Measurements from ENCODE around the gene CST9. TPM values are rescaled to one million over a fixed set of nuclear protein-coding genes. Genes with fewer than 3 reads are reported as not detected.

CST9 gene
- total and polyA plus RNA-seq, 10 of the 15 experiments (the other 5 are each of a cell fraction or from before 2014, with no cell fraction given) = not detected

- BruUV-seq (replicated peaks) = no TSS peak
- Histone ChIP-seq H3K36me3 (ENCODE audit: control insufficient read depth in 2 of 2, insufficient read depth in 2 of 2, low read length in 1 of 2) (no peaks in the 10 kb centered on the region), H3K27ac (ENCODE audit: control insufficient read depth, insufficient read depth) (peak overlapping the region; percentile 3; the same call in 1 of the 2 replicates), H3K4me1 (ENCODE audit: control insufficient read depth, insufficient read depth, low read length) (peaks cover 14% of the 10 kb centered on the region), H3K4me3 (no peak overlapping the region), H4K20me1 (ENCODE audit: control insufficient read depth, insufficient read depth) (no peaks in the 10 kb centered on the region; the same call in 1 of the 2 replicates), H3K4me2 (ENCODE audit: control insufficient read depth, insufficient read depth) (peak overlapping the region; percentile 57; the same call in 1 of the 2 replicates), H3K9ac (ENCODE audit: control insufficient read depth, insufficient read depth, low read length) (no peak overlapping the region), H3K27me3 (replicated peaks in 1 of 2; ENCODE audit: control insufficient read depth in 2 of 2, insufficient read depth in 2 of 2, low read length in 1 of 2) (no peaks in the 10 kb centered on the region), H2AFZ (ENCODE audit: control insufficient read depth, low read depth, low read length) (no peak overlapping the region), H3K9me3 (replicated peaks; ENCODE audit: control insufficient read depth, insufficient read depth, low read length) (no peaks in the 10 kb centered on the region), H3K79me2 (ENCODE audit: control insufficient read depth, insufficient read depth, low read length) (no peaks in the 10 kb centered on the region)
- in situ Hi-C loops (cut with MboI) (no loop called here), intact Hi-C loops (cut with micrococcal nuclease; ENCODE audit: unreplicated experiment) (no loop called here)
- ChIA-PET POLR2A (no interaction called here), SMC1A (ENCODE audit: uncharacterized antibody, unreplicated experiment) (no interaction called here), RAD21 (ENCODE audit: unreplicated experiment) (interaction anchor here (1.3 kb wide), 1 partner anchor 20 kb away, joined by 3 read pairs; no protein-coding TSS in a partner anchor), CTCF (interaction anchor here (0.6 kb wide), 1 partner anchor 9 kb away, joined by 3 read pairs; no protein-coding TSS in a partner anchor)
- WGBS (ENCODE audit: insufficient coverage, insufficient replicate concordance, low lambda C conversion rate, missing lambda C conversion rate) = 13% methylated on average over 4 of the region's 4 CpGs
- DNase-seq (ENCODE audit: low read depth, low spot score) = no peak
- FAIRE-seq = no peak
- peak; percentile 88 for ATAC-seq
- TF ChIP-seq SKIL (IDR thresholded peaks at IDR 0.05; ENCODE audit: low read depth, poor library complexity, severe bottlenecking) (no peak), STAT3 (IDR thresholded peaks at IDR 0.05; ENCODE audit: low read depth, low read length) (no peak), EED (IDR thresholded peaks at IDR 0.05; ENCODE audit: low read depth) (peak; percentile 88), SIN3A (IDR thresholded peaks at IDR 0.05; ENCODE audit: low read depth, low read length) (no peak), RUNX3 (IDR thresholded peaks at IDR 0.05; ENCODE audit: low read length) (0 out of 2 replicates have a peak, but pooled peaks have one; percentile 32), PRDM15 (CRISPR knock-in tag; IDR thresholded peaks at IDR 0.05) (no peak), IKZF1 (conservative IDR thresholded peaks at IDR 0.05) (peak; percentile 60), KAT2A (conservative IDR thresholded peaks at IDR 0.05; ENCODE audit: control insufficient read depth, low read depth, low read length) (no peak), MTA3 (IDR thresholded peaks at IDR 0.05; ENCODE audit: borderline replicate concordance, low read length) (no peak), DPF2 (IDR thresholded peaks at IDR 0.05) (no peak; the same call in 1 of the 2 replicates), BACH1 (IDR thresholded peaks at IDR 0.05; ENCODE audit: borderline replicate concordance) (no peak), SPI1 (IDR thresholded peaks at IDR 0.05; ENCODE audit: borderline replicate concordance, insufficient read depth, low read depth, low read length) (peak; percentile 64; the same call in 1 of the 2 replicates), CHD1 (IDR thresholded peaks at IDR 0.05; ENCODE audit: low read depth, low read length) (no peak), TCF3 (IDR thresholded peaks at IDR 0.05; ENCODE audit: borderline replicate concordance, insufficient read depth, low read depth, low read length) (0 out of 2 replicates have a peak, but pooled peaks have one; percentile 26), NR2F1 (conservative IDR thresholded peaks at IDR 0.05) (no peak), IKZF2 (IDR thresholded peaks at IDR 0.05) (peak; percentile 64 to 73; a peak in 3 of 4 replicates), JUND (IDR thresholded peaks at IDR 0.05; ENCODE audit: low read depth, low read length) (no peak), SRF (IDR thresholded peaks at IDR 0.05; ENCODE audit: low read depth in 2 of 2, low read length in 2 of 2) (no peak)
- TF ChIP-seq, protein P1, sequence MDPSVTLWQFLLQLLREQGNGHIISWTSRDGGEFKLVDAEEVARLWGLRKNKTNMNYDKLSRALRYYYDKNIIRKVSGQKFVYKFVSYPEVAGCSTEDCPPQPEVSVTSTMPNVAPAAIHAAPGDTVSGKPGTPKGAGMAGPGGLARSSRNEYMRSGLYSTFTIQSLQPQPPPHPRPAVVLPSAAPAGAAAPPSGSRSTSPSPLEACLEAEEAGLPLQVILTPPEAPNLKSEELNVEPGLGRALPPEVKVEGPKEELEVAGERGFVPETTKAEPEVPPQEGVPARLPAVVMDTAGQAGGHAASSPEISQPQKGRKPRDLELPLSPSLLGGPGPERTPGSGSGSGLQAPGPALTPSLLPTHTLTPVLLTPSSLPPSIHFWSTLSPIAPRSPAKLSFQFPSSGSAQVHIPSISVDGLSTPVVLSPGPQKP (IDR thresholded peaks at IDR 0.05; ENCODE audit: low read depth, low read length) = no peak
Observed at GRCh38 chr20:23622839-23623343, 17.2 kb upstream of the CST9 start.
